Measurements from ENCODE around the gene P4HA2.

Gene P4HA2

DNA sequence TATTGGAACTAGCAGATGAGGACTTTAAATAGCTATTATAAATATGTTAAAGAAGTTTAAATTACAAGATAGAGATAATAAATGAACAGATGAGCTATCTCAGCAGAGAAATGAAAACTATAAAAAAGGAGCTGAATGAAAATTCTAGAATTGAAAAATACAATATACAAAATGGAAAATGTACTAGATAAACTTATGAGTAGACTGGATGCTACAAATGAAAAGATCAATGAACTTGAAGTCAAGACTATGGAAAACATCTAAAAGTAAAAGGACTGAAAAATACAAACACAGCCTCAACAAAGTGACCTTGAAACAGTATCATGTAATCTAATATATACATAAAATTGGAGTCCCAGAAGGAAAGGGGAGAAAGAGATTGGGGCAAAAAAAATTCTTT is 19.2 kb upstream of the P4HA2 start:
- no peak for DNase-seq

DNA sequence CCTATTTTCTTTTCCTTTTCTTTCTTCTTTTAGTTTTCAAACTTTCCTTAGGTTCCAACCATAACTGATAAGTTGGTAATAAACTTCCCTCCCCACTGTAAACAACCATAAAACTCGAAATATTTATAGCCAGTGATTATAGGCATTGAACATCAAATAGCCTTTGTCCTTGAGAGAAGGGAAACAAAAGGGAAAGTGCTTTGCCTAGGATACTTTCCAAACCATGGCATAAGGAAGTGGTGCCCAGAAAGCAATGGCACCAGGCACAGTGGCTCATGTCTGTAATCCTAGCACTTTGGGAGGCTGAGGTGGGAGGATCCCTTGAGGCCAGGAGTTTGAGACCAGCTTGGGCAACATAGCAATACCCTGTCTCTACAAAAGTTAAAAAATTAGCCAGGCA is 17.9 kb upstream of the P4HA2 start:
- DNase-seq = no peak

DNA sequence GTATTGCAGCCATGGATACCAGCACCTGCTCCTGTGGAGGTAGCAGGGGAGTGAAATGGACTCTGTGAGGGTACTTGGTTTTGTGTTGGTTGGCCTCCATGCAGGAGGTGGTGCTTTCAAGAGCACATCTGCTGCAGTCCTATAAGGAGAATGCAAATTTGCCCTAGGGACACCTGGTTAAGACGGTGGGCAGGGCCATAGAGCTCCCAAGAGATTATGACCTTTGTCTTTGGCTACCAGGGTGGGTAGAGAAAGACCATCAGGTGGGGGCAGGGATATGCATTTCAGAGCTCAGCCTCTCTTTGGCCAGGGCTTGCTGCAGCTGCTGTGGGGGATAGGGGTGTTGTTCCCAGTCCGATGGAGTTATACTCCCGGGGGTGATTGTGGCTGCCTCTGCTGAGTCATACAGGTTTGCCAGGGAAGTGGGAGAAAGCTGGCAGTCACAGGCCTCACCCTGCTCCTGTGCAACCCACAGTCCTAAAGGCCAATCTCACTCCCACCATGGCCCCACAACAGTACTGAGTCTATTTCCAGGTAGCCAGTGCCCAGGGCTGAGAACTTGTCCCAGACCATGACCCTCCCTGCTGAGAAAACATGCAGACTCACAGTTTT is 15.8 kb upstream of the P4HA2 start:
- no peak for DNase-seq

DNA sequence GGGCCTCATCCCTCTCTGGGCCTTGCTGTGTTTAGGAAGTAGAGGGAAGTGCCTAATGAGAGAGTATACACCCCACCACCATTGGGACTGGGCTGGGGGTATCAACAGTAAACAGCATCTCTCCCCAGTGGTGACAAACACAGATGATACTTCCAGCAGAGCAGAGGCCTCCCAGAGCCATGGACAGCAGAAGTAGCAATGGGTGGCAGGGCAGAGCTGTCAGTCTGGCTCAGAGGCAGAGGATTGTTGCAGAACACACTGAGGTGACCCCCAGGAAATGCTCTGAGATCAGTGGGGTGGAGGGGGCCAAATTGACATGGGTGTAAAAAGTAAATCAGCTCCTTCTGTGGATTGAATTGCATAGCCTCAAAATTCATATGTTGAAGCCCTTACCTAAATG is 12.1 kb upstream of the P4HA2 start:
- no peak for DNase-seq

DNA sequence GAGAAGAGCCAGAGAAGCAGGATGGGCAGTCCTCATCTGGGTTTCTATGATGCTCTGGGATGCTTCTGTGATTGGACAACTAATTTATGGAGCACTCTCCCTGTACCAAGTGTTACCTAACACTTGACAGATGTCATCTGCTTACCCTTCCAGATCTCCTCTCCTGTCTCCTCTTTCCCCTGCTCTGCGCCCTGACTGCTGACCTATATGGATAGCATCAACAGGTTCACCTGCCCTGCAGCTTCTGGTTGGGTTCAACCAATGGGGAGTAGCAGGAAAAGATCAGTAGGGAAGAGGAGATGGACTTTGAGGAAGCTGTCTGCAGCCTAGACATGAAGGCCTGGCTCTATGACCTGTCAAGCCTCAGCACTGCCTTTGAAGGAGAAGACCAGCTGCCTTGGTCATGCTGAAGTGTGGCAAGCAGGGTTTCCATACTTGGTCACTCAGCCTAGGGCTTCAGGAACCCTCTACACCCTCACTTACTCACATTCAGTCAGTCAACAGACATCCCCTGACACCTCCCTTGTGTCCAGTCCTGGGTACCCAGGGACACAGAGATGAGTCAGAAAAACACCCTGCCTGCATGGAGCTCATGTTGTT is 11.3 kb upstream of the P4HA2 start:
- DNase-seq = no peak

DNA sequence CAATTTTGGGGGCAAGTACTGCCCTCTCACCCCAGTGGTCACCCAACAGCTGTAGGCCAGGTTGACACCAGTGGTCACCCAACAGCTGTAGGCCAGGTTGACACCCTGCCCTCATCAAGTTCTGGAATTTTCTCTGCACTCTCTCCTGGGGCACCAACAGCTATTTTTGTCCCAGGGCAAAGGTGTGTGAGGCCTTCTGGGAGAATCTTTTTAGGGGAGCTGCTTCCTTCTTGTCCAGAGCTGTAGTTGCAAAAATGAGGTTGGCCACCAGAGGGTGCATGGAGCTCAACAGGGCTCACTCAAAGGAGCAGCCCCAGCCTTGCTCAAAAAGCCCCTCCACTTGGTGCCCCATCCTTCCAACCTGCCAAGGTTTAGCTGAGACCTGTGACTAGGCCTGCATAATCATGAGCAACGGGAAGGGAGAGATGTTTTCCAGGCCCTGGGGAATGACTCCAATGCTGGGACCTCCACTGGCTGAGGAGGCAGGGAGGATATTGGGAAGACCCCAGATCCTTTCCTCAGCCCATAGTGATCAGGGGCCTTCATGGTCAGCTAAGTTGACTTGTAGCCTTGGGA is 10.6 kb upstream of the P4HA2 start:
- DNase-seq = peak; percentile 41

DNA sequence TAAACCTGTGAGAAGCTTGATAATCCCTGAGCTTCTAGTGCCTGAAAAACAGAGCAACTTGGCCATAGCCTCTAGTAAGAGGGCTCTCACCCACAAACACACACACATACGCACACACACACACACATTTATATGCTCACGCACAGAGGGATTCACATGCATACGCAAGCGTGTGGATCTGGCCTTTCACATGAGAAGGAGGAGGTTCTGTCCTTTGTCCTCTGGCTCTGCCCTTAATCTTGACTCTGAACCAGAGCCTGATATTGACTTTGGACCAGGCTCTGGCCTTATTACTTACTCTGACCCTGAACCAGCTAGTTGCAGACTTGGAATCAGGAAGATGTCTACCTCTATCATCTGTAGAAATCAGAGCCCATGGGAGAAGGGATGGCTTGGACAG is 10.0 kb upstream of the P4HA2 start:
- no peak for DNase-seq

DNA sequence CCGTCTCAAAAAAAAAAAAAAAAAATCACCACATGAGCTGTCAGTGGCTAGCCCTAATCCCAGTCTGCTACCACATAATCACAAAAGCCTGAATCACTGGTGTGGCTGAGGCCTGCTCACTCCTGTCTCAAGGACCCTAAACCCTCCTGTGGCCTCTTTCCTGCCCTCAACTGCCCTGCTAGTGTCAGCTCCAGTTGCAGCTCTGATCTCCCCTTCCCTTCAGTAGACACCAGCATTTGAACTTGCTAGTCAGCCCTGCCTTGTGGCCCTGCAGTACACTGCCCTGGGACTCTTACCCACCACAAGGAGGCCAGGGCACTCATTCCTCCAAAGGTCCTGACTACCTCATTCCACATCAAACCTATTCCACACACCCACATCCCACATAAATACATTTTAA is 9.5 kb upstream of the P4HA2 start:
- no peak for DNase-seq

DNA sequence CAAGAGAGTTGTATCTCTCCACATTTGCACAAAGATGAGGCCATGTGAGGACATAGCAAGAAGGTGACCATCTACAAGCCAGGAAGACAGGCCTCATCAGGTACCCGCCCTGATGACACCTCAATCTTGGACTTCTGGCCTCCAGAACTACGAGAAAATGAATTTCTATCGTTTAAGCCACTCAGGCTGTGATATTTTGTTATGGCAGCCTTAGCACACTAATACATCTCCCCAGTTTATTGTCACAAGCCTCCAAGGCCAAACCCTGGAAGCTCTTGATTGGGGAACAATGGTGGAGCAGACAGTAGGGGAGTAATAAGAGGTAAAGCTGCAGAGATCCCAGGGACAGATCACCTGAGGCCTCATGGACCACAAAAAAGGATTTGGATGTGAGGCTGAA is 7.7 kb upstream of the P4HA2 start:
- no peak for DNase-seq

DNA sequence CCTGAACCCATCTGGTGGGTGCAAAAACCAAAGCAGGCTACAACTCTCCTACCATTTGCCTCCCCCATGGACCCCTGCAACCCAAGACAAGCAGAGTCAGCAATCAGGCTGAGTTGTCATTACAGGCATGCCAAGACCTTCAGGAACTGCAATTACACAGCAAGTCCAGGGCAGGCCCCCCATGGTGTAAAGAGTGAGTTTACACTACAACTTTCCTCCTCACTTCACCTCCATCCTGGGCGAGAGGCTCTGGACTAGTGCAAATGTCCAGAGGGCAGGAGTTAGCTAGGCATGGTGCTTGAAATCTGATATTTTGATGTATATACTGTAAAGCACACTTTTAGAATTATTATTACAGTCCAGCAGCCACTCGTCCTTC is 7.0 kb upstream of the P4HA2 start:
- DNase-seq = no peak

DNA sequence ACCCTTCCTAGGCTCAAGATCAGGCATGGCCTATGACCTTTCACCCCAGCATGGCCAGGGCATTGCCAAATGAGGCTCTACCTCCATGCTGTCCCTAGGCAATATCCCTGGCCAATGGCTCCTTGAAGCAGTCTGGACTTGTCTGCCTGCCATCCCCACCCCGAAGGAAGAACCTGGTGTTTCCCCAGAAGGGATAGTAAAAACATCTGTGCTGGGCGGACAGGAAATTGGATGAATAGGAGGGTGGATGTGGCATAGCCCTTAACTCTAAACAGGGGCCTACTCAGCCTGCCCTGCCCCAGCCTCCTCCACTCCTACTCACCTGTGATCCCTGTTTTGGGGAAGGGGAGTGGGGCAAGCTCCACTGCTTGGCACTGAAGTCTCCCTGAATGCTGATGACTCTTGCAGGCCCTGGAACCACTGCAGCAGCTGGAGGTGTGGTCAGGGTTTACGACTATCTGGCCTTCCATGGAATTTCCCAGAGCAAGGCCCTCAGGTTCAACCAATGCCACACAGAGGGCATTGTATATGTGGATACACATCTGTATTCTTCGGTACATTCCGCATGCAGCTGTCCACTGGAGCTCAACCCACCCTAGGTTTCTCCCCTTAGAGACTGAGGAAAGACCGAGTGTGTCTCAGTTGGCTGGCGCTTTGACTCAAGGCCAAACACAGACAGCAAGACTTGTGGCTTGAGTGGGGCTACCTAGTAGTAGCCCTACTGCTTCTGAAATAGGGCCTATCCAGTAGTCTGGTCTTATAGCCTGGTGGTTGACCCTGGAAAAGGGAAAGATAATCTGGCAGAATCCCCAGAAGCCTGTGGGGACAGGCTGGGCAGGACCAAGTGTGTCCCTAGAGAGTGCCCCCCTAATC is 6.4 kb upstream of the P4HA2 start:
- no peak for DNase-seq

DNA sequence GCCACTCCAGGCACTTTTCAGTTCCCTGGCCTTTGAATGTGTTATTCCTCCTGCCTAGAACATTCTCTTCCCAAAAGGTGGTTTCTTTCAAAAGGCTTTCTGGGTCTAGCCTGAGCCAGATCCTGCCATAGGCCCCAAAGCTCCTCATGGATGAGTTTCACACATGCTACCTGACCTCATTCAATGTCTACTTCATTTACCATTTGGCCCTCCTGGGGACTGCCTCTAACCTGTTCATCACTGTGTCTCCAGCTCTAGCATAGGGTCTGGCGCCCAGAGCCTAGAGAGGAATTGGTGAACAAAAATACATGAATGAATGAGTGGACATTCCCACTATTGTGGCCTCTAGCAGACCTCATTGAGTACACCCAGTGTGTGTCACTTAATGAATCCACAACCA is 5.4 kb upstream of the P4HA2 start:
- DNase-seq = no peak

DNA sequence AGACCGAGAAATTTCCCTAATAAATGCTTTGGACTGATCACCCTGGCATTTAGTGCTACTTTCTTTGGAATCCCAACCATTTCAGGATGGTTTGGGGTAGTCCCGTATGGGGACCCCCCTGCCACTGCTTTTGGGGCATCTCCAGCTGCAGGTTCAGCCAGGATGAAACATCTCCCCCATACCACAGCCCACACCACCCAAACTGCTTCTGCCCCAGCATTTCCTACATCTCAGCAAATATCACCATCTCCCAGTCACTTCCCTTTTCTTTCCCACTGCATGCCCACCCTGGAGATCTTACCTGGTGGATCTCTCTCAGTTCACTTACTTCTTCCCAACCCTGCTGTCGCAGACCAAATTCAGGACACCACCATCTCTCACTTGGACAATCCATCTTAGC is 4.8 kb upstream of the P4HA2 start:
- DNase-seq = no peak

DNA sequence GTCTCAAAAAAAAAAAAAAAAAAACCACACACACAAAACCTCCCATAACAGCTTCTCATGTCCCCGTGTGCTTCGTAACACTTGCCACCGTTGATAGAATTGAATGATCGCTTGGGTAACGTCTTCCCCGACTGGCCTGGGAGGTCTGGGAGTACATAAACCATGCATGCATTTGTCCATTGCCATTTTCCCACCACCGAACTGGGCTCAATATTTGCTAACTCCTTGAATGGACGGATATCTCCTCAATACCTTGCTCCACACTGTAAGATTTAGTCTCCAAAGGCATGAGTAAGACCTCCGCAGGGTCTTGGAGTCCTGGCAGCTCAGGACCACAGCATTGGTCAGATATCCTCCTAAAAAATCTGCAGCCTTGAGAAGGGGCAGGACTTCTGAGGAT is 3.2 kb upstream of the P4HA2 start:
- DNase-seq = no peak

DNA sequence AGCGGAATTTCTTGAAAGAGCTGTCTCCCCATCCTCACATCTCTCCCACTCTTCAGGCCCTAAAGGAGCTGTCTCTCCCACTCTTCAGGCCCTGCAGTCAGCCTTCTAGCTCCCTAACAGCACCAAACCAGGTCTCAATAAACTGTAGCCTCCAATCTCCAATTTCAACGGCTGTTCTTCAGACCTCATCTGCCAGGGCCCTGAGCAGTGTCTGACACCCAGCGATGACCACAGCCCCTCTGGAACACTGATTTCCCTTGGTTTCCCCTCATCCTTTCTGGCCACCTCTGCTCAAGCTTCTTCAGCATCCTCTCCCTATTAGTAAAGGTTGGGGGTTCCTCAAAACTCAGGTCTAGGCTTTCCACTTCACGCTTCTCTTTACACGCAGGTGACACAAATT is 1.6 kb upstream of the P4HA2 start:
- no peak for DNase-seq

DNA sequence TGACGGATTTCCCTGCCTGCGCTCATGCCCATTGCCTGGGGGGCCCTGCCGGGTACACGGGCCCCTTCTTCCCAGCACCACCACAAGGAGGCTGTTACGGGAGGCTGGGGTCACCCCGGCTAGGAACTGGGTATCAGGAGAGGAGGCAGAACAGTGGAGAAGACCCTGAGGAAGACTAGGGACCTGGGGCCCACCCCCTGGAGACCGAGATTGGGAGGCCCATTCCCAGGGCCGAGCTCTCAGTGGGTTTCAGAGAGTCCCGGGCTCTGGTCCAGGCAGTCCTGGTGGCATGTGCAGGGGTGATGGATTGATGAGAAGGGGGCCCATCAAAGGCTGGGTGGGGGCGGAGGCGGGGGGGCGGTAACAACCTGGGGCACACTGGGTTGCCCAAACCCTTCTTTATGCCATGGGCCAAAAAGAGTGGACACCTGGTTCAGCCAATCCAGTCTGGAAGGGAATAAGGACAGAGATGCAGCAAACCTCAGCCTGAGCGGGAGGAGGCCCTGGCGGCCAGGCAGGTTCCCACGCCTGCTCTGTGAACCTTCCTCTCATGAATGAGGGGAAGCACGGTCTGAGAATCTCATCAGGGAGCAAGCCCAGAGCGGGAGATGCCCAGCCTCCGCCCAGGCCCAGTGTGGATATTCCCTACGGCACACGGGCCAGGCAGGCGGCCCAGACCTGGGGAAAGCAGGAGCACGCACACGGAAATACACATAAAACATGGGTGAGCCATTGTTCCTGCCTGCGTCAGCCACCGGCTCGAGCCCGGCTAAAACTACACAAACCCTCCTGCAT is 785 bp upstream of the P4HA2 start:
- DNase-seq = no peak

DNA sequence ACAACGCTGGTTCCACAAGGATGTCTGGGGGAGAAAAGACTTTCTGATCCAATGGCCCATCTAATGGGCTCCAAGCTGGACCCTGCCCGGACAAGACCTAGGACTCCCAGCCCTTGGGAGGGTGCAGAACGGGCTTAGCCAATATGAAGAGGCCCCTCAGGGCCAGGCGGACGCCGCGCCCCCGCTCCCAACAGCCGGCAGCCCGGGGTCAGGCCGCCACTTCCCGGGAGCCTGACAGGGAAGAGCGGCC is 493 bp downstream of the P4HA2 start:
- DNase-seq = no peak

DNA sequence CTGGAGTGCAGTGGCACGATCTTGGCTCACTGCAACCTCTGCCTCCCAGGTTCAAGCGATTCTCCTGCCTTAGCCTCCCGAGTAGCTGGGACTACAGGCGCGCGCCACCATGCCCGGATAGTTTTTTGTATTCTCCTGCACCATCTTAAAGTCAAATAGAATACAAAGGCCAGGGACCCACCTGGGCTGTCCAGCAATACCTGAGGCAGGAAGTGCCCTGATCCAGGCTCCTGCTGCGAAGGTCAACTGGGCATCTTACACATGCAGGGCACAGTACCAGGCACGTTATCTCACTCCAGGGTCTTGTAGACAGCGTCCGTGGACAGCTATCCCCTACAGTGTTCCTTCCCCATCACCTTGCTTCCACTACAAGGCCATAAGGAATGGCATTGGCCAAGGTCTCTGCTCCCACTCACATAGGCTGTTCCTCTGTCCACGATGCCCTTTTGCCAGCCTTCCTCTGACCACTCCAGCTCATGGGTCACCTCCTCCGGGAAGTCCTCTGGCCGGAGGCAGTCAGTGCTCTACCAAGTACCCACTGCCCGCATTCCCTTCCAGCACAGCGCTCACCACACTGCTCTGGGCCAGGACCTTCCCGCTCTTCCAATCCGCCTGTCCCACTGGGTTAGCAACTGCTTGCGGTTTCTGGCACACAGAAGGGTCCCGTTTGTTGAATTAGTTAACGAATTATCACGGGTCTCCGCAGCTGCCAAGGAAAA is 978 bp downstream of the P4HA2 start:
- DNase-seq = no peak

DNA sequence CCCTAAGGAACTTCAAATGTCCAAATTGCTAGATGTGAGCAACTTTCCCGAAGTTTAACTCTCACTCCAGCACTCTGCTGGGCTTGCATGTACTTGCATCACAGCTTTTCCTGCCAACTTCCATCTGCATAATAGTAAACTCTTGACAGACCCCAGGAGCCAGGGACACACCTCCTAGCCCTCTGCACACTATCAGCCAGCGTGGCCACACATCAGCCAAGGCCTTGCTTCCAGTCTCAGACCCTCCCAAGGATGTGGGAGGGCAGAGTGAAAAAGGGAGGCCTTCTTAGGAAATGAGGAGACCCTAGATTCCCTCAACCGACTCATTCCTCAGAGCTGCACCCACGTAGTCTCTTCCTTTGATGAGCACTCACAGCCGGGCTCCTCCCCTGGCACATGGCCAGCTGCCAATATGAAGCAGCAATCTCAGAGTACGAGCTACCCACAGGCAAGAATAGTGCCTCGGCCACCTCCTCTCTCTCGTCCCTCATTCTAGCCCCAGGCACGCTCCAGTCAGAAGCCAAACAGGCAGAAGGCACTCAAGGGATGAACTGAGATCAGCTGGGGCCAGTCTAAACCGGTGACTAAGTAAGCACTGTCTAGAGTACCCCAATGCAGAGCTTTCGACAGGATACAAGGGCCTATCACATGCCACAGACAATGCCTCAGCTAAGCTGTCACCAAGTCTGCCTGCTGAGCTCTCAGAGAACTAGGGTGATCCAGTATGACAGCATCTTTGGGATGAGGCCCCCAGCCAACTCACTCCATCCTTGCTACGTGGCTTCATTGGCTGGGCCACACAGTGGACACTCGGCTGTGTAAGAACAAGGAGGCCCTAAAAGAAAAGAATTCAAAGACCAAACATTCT is 2.3 kb downstream of the P4HA2 start:
- DNase-seq = no peak

DNA sequence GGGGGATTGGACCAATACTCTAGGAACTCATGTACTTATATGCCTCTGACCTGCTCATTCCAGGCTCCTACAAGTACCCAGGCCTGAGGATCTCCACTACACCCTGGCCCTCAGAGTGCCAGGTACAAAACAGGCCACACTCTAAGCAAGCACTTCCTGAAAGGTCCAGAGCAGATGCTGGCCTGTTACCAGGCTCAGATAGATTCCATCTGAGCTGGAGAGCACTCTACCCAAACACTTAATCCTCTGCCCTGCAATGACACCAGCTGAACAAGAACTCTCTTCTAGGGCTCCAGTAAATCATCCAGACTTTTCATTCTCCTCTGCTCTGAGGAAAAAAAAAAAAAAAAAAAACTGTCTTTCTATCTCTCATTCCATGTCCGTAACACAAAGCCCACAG is 2.9 kb downstream of the P4HA2 start:
- no peak for DNase-seq

DNA sequence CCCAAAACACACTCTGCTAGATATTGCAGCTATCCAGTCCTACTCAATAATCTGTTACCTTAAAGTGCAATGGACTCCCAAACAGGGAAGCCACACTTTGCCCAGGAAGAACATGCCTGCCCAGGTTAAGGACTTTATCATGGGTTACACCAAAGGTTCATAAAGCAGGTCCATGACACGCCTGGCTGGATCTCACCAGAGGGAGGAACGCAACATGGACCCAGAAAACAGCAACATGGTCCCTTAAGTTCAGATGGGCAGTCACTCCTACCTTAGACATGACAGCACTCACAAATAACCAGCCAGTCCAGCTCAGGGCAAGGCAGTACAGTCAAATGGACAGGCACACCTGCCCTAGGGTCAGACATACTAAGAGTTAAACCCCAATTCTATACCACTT is 3.8 kb downstream of the P4HA2 start:
- no peak for DNase-seq

DNA sequence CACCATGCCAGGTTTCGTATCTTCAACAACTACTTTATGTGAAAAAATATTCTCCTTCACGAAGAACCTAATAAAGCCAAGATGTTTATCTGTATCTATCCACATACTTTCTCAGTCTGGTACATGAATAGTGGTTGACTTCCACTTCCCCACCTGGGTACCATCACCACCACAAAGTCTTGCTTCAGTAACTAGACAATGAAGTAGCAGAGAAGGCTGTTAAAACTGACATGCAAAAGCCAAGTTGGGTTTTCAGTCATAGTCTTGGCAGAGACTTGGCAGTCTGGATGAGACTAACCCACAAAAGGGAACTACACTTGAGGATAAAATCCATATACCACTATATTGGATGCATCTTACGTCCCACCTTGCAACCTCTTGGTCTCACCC is 5.0 kb downstream of the P4HA2 start:
- DNase-seq = no peak
